Activated CD8-positive, alpha-beta memory T cell treated with anti-CD3 and anti-CD28 coated beads, Interleukin-2, amount 10 ng/mL, durations not matched to agents 7 days and 5 days (primary cell): Measurements from ENCODE around the gene BCL11B. TPM values are rescaled to one million over a fixed set of nuclear protein-coding genes. Genes with fewer than 3 reads are reported as not detected.

Source experiments
- ATAC-seq: fragments of 150-1000 bp; cut with Tn5 transposase; one replicate; pipeline ENCODE4 v1.10.0; 2021; ENCODE audit warnings: moderate library complexity
- CTCF ChIA-PET: fragments of 350-600 bp; sonication (Branson Sonifier 250); formaldehyde crosslinking; loops from one replicate; lab custom pipeline; 2021; ENCODE audit warnings: antibody characterized with exemption; lab: Charles Lee
- DNase-seq: peaks from one replicate; pipeline ENCODE4 v3.0.0-alpha.2; 2020
- H3K27ac Mint-ChIP-seq: one replicate; pipeline ENCODE4 v1.8.0; 2021; ENCODE audit warnings: mild to moderate bottlenecking, mixed read lengths
- H3K27me3 Mint-ChIP-seq: one replicate; pipeline ENCODE4 v1.8.0; 2021; ENCODE audit warnings: mixed read lengths
- H3K36me3 Mint-ChIP-seq: one replicate; pipeline ENCODE4 v1.8.0; 2021; ENCODE audit warnings: mild to moderate bottlenecking, mixed read lengths
- H3K4me1 Mint-ChIP-seq: one replicate; pipeline ENCODE4 v1.8.0; 2021; ENCODE audit warnings: mixed read lengths
- H3K4me3 Mint-ChIP-seq: one replicate; pipeline ENCODE4 v1.8.0; 2021; ENCODE audit warnings: mild to moderate bottlenecking, moderate library complexity, mixed read lengths
- H3K9me3 Mint-ChIP-seq: one replicate; pipeline ENCODE4 v1.8.0; 2022; ENCODE audit warnings: low read depth, mixed read lengths
- total RNA-seq, 2 experiments: library from RNA; stranded (reverse); gene quantifications; one replicate each; pipeline ENCODE4 v1.2.3, GENCODE V29; 2021

BCL11B gene
- total RNA-seq, 2 experiments from 2014 or later, result 53.0 to 66.2 TPM

GRCh38 chr14:99164712-99165111 is 107.3 kb downstream of the BCL11B start:
- peaks cover 7% of the 10 kb centered on the region for H3K36me3 Mint-ChIP-seq
- CTCF ChIA-PET, result no interaction called here
- ATAC-seq (no peak), DNase-seq (peak; percentile 31)
- no peak overlapping the region for H3K4me3 Mint-ChIP-seq
- no peak overlapping the region for H3K27ac Mint-ChIP-seq
- H3K9me3 Mint-ChIP-seq, result peaks cover 8% of the 10 kb centered on the region
- H3K27me3 Mint-ChIP-seq, result no peaks in the 10 kb centered on the region
- peaks cover 5% of the 10 kb centered on the region for H3K4me1 Mint-ChIP-seq

GRCh38 chr14:99163446-99163845 is 108.6 kb downstream of the BCL11B start:
- Mint-ChIP-seq H3K27me3 (no peaks in the 10 kb centered on the region), H3K9me3 (peaks cover 8% of the 10 kb centered on the region), H3K4me1 (peaks cover 5% of the 10 kb centered on the region), H3K4me3 (no peak overlapping the region), H3K36me3 (peaks cover 6% of the 10 kb centered on the region), H3K27ac (no peak overlapping the region)
- DNase-seq, result peak; percentile 27
- CTCF ChIA-PET, result no interaction called here
- ATAC-seq, result no peak

GRCh38 chr14:99159341-99160340 is 112.4 kb downstream of the BCL11B start:
- Mint-ChIP-seq H3K9me3 (peaks cover 8% of the 10 kb centered on the region), H3K27me3 (no peaks in the 10 kb centered on the region), H3K4me1 (peaks cover 14% of the 10 kb centered on the region), H3K36me3 (peaks cover 5% of the 10 kb centered on the region), H3K27ac (no peak overlapping the region), H3K4me3 (no peak overlapping the region)
- ATAC-seq, result no peak
- CTCF ChIA-PET, result interaction anchor here (0.6 kb wide), 1 partner anchor 110 kb away, joined by 3 read pairs; no protein-coding TSS in a partner anchor
- DNase-seq, result no peak

GRCh38 chr14:99158646-99159165 is 113.3 kb downstream of the BCL11B start:
- Mint-ChIP-seq H3K36me3 (peaks cover 5% of the 10 kb centered on the region), H3K4me3 (no peak overlapping the region), H3K27ac (no peak overlapping the region), H3K9me3 (peaks cover 8% of the 10 kb centered on the region), H3K27me3 (no peaks in the 10 kb centered on the region), H3K4me1 (peaks cover 14% of the 10 kb centered on the region)
- no peak for DNase-seq
- CTCF ChIA-PET, result interaction anchor here (0.6 kb wide), 1 partner anchor 109 kb away, joined by 3 read pairs; no protein-coding TSS in a partner anchor
- ATAC-seq, result no peak

- Mint-ChIP-seq H3K27ac (no peak overlapping the region), H3K9me3 (peaks cover 3% of the 10 kb centered on the region), H3K4me1 (peaks cover 8% of the 10 kb centered on the region), H3K4me3 (no peak overlapping the region), H3K36me3 (peaks cover under 1% of the 10 kb centered on the region), H3K27me3 (no peaks in the 10 kb centered on the region)
- DNase-seq (no peak), ATAC-seq (no peak)
- CTCF ChIA-PET, result no interaction called here
Observed at GRCh38 chr14:99158150-99158549, 113.8 kb downstream of the BCL11B start.

- Mint-ChIP-seq H3K27ac (no peak overlapping the region), H3K4me3 (no peak overlapping the region), H3K9me3 (peaks cover 3% of the 10 kb centered on the region), H3K4me1 (peaks cover 8% of the 10 kb centered on the region), H3K36me3 (no peaks in the 10 kb centered on the region), H3K27me3 (no peaks in the 10 kb centered on the region)
- ATAC-seq, result no peak
- CTCF ChIA-PET, result no interaction called here
- DNase-seq, result no peak
Observed at GRCh38 chr14:99157676-99158075, 114.3 kb downstream of the BCL11B start.

- DNase-seq (no peak), ATAC-seq (no peak)
- CTCF ChIA-PET, result no interaction called here
- peaks cover 3% of the 10 kb centered on the region for H3K9me3 Mint-ChIP-seq
- no peaks in the 10 kb centered on the region for H3K36me3 Mint-ChIP-seq
- no peaks in the 10 kb centered on the region for H3K27me3 Mint-ChIP-seq
- peaks cover 8% of the 10 kb centered on the region for H3K4me1 Mint-ChIP-seq
- H3K4me3 Mint-ChIP-seq, result no peak overlapping the region
- no peak overlapping the region for H3K27ac Mint-ChIP-seq
Observed at GRCh38 chr14:99157246-99157645, 114.8 kb downstream of the BCL11B start.

GRCh38 chr14:99156814-99157213 is 115.2 kb downstream of the BCL11B start:
- no peaks in the 10 kb centered on the region for H3K36me3 Mint-ChIP-seq
- ATAC-seq, result no peak
- CTCF ChIA-PET, result no interaction called here
- H3K27me3 Mint-ChIP-seq, result no peaks in the 10 kb centered on the region
- H3K4me1 Mint-ChIP-seq, result peaks cover 8% of the 10 kb centered on the region
- H3K27ac Mint-ChIP-seq, result no peak overlapping the region
- H3K4me3 Mint-ChIP-seq, result no peak overlapping the region
- peaks cover 3% of the 10 kb centered on the region for H3K9me3 Mint-ChIP-seq
- no peak for DNase-seq

- ATAC-seq (no peak), DNase-seq (no peak)
- H3K4me3 Mint-ChIP-seq, result no peak overlapping the region
- H3K4me1 Mint-ChIP-seq, result peaks cover 8% of the 10 kb centered on the region
- H3K27me3 Mint-ChIP-seq, result no peaks in the 10 kb centered on the region
- CTCF ChIA-PET, result no interaction called here
- H3K36me3 Mint-ChIP-seq, result no peaks in the 10 kb centered on the region
- H3K9me3 Mint-ChIP-seq, result no peaks in the 10 kb centered on the region
- no peak overlapping the region for H3K27ac Mint-ChIP-seq
Observed at GRCh38 chr14:99156090-99156425, 115.9 kb downstream of the BCL11B start.

GRCh38 chr14:99155173-99156089 is 116.6 kb downstream of the BCL11B start:
- H3K27ac Mint-ChIP-seq, result no peak overlapping the region
- DNase-seq (no peak), ATAC-seq (no peak)
- CTCF ChIA-PET, result no interaction called here
- peaks cover 8% of the 10 kb centered on the region for H3K4me1 Mint-ChIP-seq
- H3K4me3 Mint-ChIP-seq, result no peak overlapping the region
- no peaks in the 10 kb centered on the region for H3K36me3 Mint-ChIP-seq
- no peaks in the 10 kb centered on the region for H3K9me3 Mint-ChIP-seq
- peaks cover 2% of the 10 kb centered on the region for H3K27me3 Mint-ChIP-seq

GRCh38 chr14:99150236-99150635 is 121.8 kb downstream of the BCL11B start:
- Mint-ChIP-seq H3K9me3 (no peaks in the 10 kb centered on the region), H3K4me1 (peaks cover under 1% of the 10 kb centered on the region), H3K4me3 (no peak overlapping the region), H3K36me3 (no peaks in the 10 kb centered on the region), H3K27me3 (peaks cover 2% of the 10 kb centered on the region), H3K27ac (no peak overlapping the region)
- DNase-seq (no peak), ATAC-seq (no peak)
- CTCF ChIA-PET, result interaction anchor here (1.1 kb wide), 1 partner anchor 170 kb away, joined by 3 read pairs; no protein-coding TSS in a partner anchor

GRCh38 chr14:99148861-99149610 is 123.0 kb downstream of the BCL11B start:
- Mint-ChIP-seq H3K4me1 (no peaks in the 10 kb centered on the region), H3K36me3 (no peaks in the 10 kb centered on the region), H3K9me3 (no peaks in the 10 kb centered on the region), H3K27me3 (peaks cover 2% of the 10 kb centered on the region), H3K4me3 (no peak overlapping the region), H3K27ac (no peak overlapping the region)
- peak; percentile 32 for DNase-seq
- CTCF ChIA-PET, result no interaction called here
- ATAC-seq, result no peak
